ENCODE results near the gene SENP8.

Gene SENP8

GRCh38 chr15:72183781-72184164 lies 65.6 kb downstream of the SENP8 start:
- Histone ChIP-seq H4K20me1 (no peaks in the 10 kb centered on the region), H3K4me2 (no peak overlapping the region), H3K36me3 (no peaks in the 10 kb centered on the region), H3K27me3 (peaks cover 0 to 6% (median 0%) of the 10 kb centered on the region in 11 experiments; a peak in 1 of 22 replicates), H3K4me1 (no peaks in the 10 kb centered on the region), H3K9me3 (replicated peaks in 1 of 11) (no peaks in the 10 kb centered on the region), H3K27ac (no peak overlapping the region), H3K9ac (no peak overlapping the region), H3K4me3 (no peak overlapping the region)
- no peak for TF ChIP-seq Cebpa-rat (IDR thresholded peaks at IDR 0.05)

GRCh38 chr15:72184165-72184811 lies 66.1 kb downstream of the SENP8 start:
- Histone ChIP-seq H3K4me1 (no peaks in the 10 kb centered on the region), H4K20me1 (no peaks in the 10 kb centered on the region), H3K27ac (no peak overlapping the region), H3K9me3 (replicated peaks in 1 of 11) (no peaks in the 10 kb centered on the region), H3K36me3 (no peaks in the 10 kb centered on the region), H3K9ac (no peak overlapping the region), H3K4me3 (no peak overlapping the region), H3K4me2 (no peak overlapping the region), H3K27me3 (peaks cover 0 to 6% (median 0%) of the 10 kb centered on the region in 11 experiments; a peak in 1 of 22 replicates)
- no peak for TF ChIP-seq Cebpa-rat (IDR thresholded peaks at IDR 0.05)

- Histone ChIP-seq H3K4me1 (0 out of 20 replicates have a peak, but pooled peaks cover 0 to 4% (median 0%) of the 10 kb centered on the region in 10 experiments), H3K36me3 (no peaks in the 10 kb centered on the region), H3K9ac (no peak overlapping the region), H3K27ac (no peak overlapping the region), H4K20me1 (no peaks in the 10 kb centered on the region; a peak in 1 of 22 replicates), H3K4me3 (no peak overlapping the region), H3K27me3 (peaks cover 0 to 2% (median 0%) of the 10 kb centered on the region in 11 experiments; a peak in 1 of 22 replicates), H3K4me2 (no peak overlapping the region), H3K9me3 (replicated peaks in 1 of 11) (no peaks in the 10 kb centered on the region)
- no peak for TF ChIP-seq Cebpa-rat (IDR thresholded peaks at IDR 0.05)
Observed at GRCh38 chr15:72189250-72189902, 71.2 kb downstream of the SENP8 start.

GRCh38 chr15:72192416-72192815 lies 74.2 kb downstream of the SENP8 start:
- no peak overlapping the region for H3K4me3 ChIP-seq
- H3K9me3 ChIP-seq (replicated peaks in 1 of 11) = no peaks in the 10 kb centered on the region
- H3K27ac ChIP-seq = no peak overlapping the region
- no peaks in the 10 kb centered on the region for H3K36me3 ChIP-seq
- H3K4me1 ChIP-seq = peaks cover 9 to 28% (median 15%) of the 10 kb centered on the region in 10 experiments; a peak in 19 of 20 replicates
- no peak for TF ChIP-seq Cebpa-rat (IDR thresholded peaks at IDR 0.05)
- H4K20me1 ChIP-seq = peaks cover 0 to 23% (median 11%) of the 10 kb centered on the region in 11 experiments; a peak in 13 of 22 replicates
- H3K4me2 ChIP-seq = no peak overlapping the region
- peaks cover 0 to 12% (median 11%) of the 10 kb centered on the region in 11 experiments; a peak in 16 of 22 replicates for H3K27me3 ChIP-seq
- H3K9ac ChIP-seq = no peak overlapping the region

All from BLaER1 treated with 17β-estradiol and CSF1 and Interleukin-3, amounts not matched to agents 10 nM and 100 nM (cell line).